CD14-positive monocyte (primary cell): Measurements from ENCODE around the gene HIVEP3. TPM values are rescaled to one million over a fixed set of nuclear protein-coding genes. Genes with fewer than 3 reads are reported as not detected.

Experiments
- DNase-seq, 3 donors: peaks; one replicate each; pipeline ENCODE4 v3.0.0-alpha.2; 2011 to 2022
- H2AFZ ChIP-seq: 2 replicates; pipeline ENCODE4 v1.6.0; 2012; ENCODE audit warnings: mild to moderate bottlenecking, low read depth, low read length, inconsistent platforms; ENCODE audit not compliant: insufficient read depth, poor library complexity, severe bottlenecking
- H3K27ac ChIP-seq, 2 donors: 1 replicate in 1 of 2; 2 replicates in 1 of 2; pipeline ENCODE4 v1.5.1; 2012 to 2013; ENCODE audit warnings: low read length in 2 of 2, control low read depth in 1 of 2, inconsistent platforms in 1 of 2, low read depth in 1 of 2, mild to moderate bottlenecking in 1 of 2
- H3K27me3 ChIP-seq, 2 donors: one replicate each; pipeline versions ENCODE4 v1.6.0 to v1.6.1; 2011 to 2013; ENCODE audit warnings: low read length in 2 of 2; ENCODE audit not compliant: control insufficient read depth in 2 of 2, insufficient read depth in 2 of 2
- H3K36me3 ChIP-seq, 2 donors: replicated peaks in 1 of 2; 1 replicate in 1 of 2; 2 replicates in 1 of 2; pipeline versions ENCODE4 v1.5.1 to v1.6.1; 2012 to 2013; ENCODE audit warnings: low read length in 2 of 2, control low read depth in 1 of 2, inconsistent platforms in 1 of 2, mild to moderate bottlenecking in 1 of 2; ENCODE audit not compliant: insufficient read depth in 2 of 2, control insufficient read depth in 1 of 2
- H3K4me1 ChIP-seq, 2 donors: 1 replicate in 1 of 2; 2 replicates in 1 of 2; pipeline versions ENCODE4 v1.5.1 to v1.6.1; 2012 to 2013; ENCODE audit warnings: low read length in 2 of 2, control low read depth in 1 of 2, inconsistent platforms in 1 of 2, mild to moderate bottlenecking in 1 of 2, moderate library complexity in 1 of 2; ENCODE audit not compliant: insufficient read depth in 2 of 2, control insufficient read depth in 1 of 2
- H3K4me2 ChIP-seq: replicated peaks from 2 replicates; pipeline ENCODE3; 2012; ENCODE audit warnings: low read length, moderate library complexity, mild to moderate bottlenecking; ENCODE audit not compliant: poor library complexity, severe bottlenecking; ENCODE audit errors: extremely low read depth
- H3K4me3 ChIP-seq, 3 experiments: fragments of 200-600 bp in 1 of 3; sonication (generic) in 1 of 3; replicated peaks in 1 of 3; 1 replicate in 2 of 3; 2 replicates in 1 of 3; pipeline ENCODE4 v1.5.1; 2011 to 2013; ENCODE audit warnings: low read length in 3 of 3, mild to moderate bottlenecking in 3 of 3, control low read depth in 2 of 3, low read depth in 2 of 3, inconsistent platforms in 1 of 3, moderate library complexity in 1 of 3
- H3K79me2 ChIP-seq: 2 replicates; pipeline ENCODE4 v1.6.0; 2012; ENCODE audit warnings: mild to moderate bottlenecking, control low read depth, inconsistent platforms, low read length, moderate library complexity; ENCODE audit not compliant: insufficient read depth
- H3K9ac ChIP-seq: 2 replicates; pipeline ENCODE4 v1.6.0; 2017; ENCODE audit warnings: low read length, mild to moderate bottlenecking; ENCODE audit not compliant: insufficient read depth, poor library complexity, severe bottlenecking
- H3K9me3 ChIP-seq, 2 donors: replicated peaks in 1 of 2; 1 replicate in 1 of 2; 2 replicates in 1 of 2; pipeline versions ENCODE4 v1.5.1 to v1.6.1; 2012 to 2013; ENCODE audit warnings: low read length in 2 of 2, control low read depth in 1 of 2; ENCODE audit not compliant: control insufficient read depth in 1 of 2, insufficient read depth in 1 of 2
- H4K20me1 ChIP-seq: 2 replicates; pipeline ENCODE4 v1.6.0; 2012; ENCODE audit warnings: mild to moderate bottlenecking, low read length, control low read depth, moderate library complexity; ENCODE audit not compliant: insufficient read depth
- H3K27ac Mint-ChIP-seq, 7 donors: one replicate each; pipeline ENCODE4 v1.8.0; 2020; ENCODE audit warnings: mild to moderate bottlenecking in 7 of 7, mixed read lengths in 7 of 7, moderate library complexity in 6 of 7, inconsistent platforms in 2 of 7
- H3K27me3 Mint-ChIP-seq, 3 donors: one replicate each; pipeline ENCODE4 v1.8.0; 2021 to 2022; ENCODE audit warnings: low read depth in 3 of 3, mild to moderate bottlenecking in 3 of 3, mixed read lengths in 3 of 3, moderate library complexity in 3 of 3, inconsistent platforms in 1 of 3
- H3K36me3 Mint-ChIP-seq, 2 donors: one replicate each; pipeline ENCODE4 v1.8.0; 2020; ENCODE audit warnings: mixed read lengths in 2 of 2, inconsistent platforms in 1 of 2, mild to moderate bottlenecking in 1 of 2
- H3K4me1 Mint-ChIP-seq: one replicate; pipeline ENCODE4 v1.8.0; 2020; ENCODE audit warnings: mild to moderate bottlenecking, mixed read lengths
- H3K4me3 Mint-ChIP-seq, 2 donors: one replicate each; pipeline ENCODE4 v1.8.0; 2020; ENCODE audit warnings: mild to moderate bottlenecking in 2 of 2, mixed read lengths in 2 of 2, moderate library complexity in 1 of 2
- H3K9me3 Mint-ChIP-seq, 7 donors: one replicate each; pipeline ENCODE4 v1.8.0; 2020 to 2022; ENCODE audit warnings: mixed read lengths in 7 of 7, mild to moderate bottlenecking in 6 of 7, moderate library complexity in 6 of 7, inconsistent platforms in 2 of 7
- WGBS: methylation state at CpG from one replicate; pipeline ENCODE4 v1.1.5; 2013; ENCODE audit warnings: missing lambda C conversion rate; ENCODE audit not compliant: insufficient coverage; 5-methylcytosine and 5-hydroxymethylcytosine counted together
- intact Hi-C, 2 donors: fragments of 100-400 bp; cut with micrococcal nuclease; formaldehyde crosslinking; loops; one replicate each; pipeline versions ENCODE4 v1.15.0 to v1.15.1; 2023
- polyA plus RNA-seq, 3 donors: library from polyadenylated mRNA; depleted of rRNA in 1 of 3; unstranded in 2 of 3; stranded (reverse) in 1 of 3; fragments of 300-500 nt in 2 of 3; fragments of >200 nt in 1 of 3; fragmentation: Illumina TruSeq in 2 of 3; gene quantifications; 1 replicate in 2 of 3; 2 replicates in 1 of 3; pipeline ENCODE4 v1.2.3, GENCODE V29; 2012 to 2021
- TF ChIP-seq, protein P1 (sequence below): fragments of 200-600 bp; IDR thresholded peaks from one replicate; pipeline ENCODE4 v1.8.0; 2022; ENCODE audit warnings: antibody characterized with exemption, mild to moderate bottlenecking

Gene HIVEP3
- polyA plus RNA-seq, 3 donors: 1.2 to 3.7 (median 1.8) TPM

DNA sequence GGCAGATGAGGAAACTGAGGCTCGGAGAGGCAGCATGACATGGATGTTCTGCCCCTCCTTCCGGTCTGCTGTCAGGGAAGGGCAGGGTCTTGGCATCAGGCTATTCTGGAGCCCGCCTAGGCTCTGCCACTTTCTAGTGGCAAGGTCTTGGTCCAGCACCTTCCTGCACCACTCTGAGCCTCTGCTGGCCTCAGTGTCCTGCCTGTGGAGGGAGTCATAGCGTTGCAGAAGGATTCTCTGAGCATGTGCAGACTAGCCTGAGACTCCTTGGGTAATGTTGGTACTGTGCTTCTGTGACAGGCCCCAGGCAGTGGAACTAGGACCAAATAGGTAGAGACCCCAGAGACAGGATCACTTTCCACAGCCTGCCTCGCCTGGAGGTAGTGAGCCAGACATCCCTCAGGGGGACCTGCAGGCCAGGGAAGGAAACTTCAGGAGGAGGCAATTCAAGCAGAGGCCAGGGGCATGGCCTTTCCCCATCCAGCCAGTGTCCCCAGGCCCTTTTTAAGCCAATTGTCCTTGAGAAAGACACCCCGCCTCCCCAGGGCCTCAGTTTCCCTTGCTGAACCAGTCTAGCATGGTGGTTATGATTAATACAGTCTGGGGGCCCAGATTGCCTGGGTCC, 444.9 kb downstream of the HIVEP3 start:
- no peaks in the 10 kb centered on the region for H3K4me1 Mint-ChIP-seq
- no peak overlapping the region for H2AFZ ChIP-seq
- intact Hi-C loops: no loop called here
- no peaks in the 10 kb centered on the region for H3K9me3 ChIP-seq
- H4K20me1 ChIP-seq: no peaks in the 10 kb centered on the region
- no peaks in the 10 kb centered on the region for H3K79me2 ChIP-seq
- H3K4me3 ChIP-seq: no peak overlapping the region
- no peak for DNase-seq
- WGBS: 96% methylated on average over 5 of the region's 6 CpGs
- no peaks in the 10 kb centered on the region for H3K9me3 Mint-ChIP-seq
- peaks cover 2 to 3% (median 3%) of the 10 kb centered on the region in 3 donors for H3K27me3 Mint-ChIP-seq
- no peak overlapping the region for H3K9ac ChIP-seq
- H3K36me3 ChIP-seq: no peaks in the 10 kb centered on the region
- no peak overlapping the region for H3K27ac ChIP-seq
- TF ChIP-seq, protein P1, sequence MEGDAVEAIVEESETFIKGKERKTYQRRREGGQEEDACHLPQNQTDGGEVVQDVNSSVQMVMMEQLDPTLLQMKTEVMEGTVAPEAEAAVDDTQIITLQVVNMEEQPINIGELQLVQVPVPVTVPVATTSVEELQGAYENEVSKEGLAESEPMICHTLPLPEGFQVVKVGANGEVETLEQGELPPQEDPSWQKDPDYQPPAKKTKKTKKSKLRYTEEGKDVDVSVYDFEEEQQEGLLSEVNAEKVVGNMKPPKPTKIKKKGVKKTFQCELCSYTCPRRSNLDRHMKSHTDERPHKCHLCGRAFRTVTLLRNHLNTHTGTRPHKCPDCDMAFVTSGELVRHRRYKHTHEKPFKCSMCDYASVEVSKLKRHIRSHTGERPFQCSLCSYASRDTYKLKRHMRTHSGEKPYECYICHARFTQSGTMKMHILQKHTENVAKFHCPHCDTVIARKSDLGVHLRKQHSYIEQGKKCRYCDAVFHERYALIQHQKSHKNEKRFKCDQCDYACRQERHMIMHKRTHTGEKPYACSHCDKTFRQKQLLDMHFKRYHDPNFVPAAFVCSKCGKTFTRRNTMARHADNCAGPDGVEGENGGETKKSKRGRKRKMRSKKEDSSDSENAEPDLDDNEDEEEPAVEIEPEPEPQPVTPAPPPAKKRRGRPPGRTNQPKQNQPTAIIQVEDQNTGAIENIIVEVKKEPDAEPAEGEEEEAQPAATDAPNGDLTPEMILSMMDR: no peak
- H3K4me2 ChIP-seq: no peak overlapping the region
- no peak overlapping the region for H3K27ac Mint-ChIP-seq
- no peaks in the 10 kb centered on the region for H3K4me1 ChIP-seq
- H3K36me3 Mint-ChIP-seq: no peaks in the 10 kb centered on the region
- no peaks in the 10 kb centered on the region for H3K27me3 ChIP-seq
- H3K4me3 Mint-ChIP-seq: no peak overlapping the region

- Histone ChIP-seq H3K27me3 (no peaks in the 10 kb centered on the region), H3K9ac (no peak overlapping the region), H2AFZ (no peak overlapping the region), H3K4me2 (no peak overlapping the region), H4K20me1 (no peaks in the 10 kb centered on the region), H3K4me1 (no peaks in the 10 kb centered on the region), H3K27ac (no peak overlapping the region), H3K4me3 (no peak overlapping the region), H3K36me3 (no peaks in the 10 kb centered on the region), H3K9me3 (no peaks in the 10 kb centered on the region), H3K79me2 (no peaks in the 10 kb centered on the region)
- intact Hi-C loops: no loop called here
- Mint-ChIP-seq H3K36me3 (no peaks in the 10 kb centered on the region), H3K9me3 (no peaks in the 10 kb centered on the region), H3K4me1 (no peaks in the 10 kb centered on the region), H3K27ac (no peak overlapping the region), H3K4me3 (no peak overlapping the region), H3K27me3 (peaks cover 3 to 6% (median 3%) of the 10 kb centered on the region in 3 donors)
- no peak for DNase-seq
- TF ChIP-seq, protein P1: no peak
- WGBS: 92% methylated on average over 1 of the region's 6 CpGs
These were observed 447.1 kb downstream of the HIVEP3 start for GRCh38 chr1:41471658-41472057.
